Spleen (tissue), 7 donors: ENCODE results near the gene APOL6.

ENCODE experiments used
- POLR2A ChIP-seq, 3 donors: fragments of 450-650 bp; IDR thresholded peaks; one replicate each; pipeline ENCODE4 v1.5.1; 2017; ENCODE audit warnings: antibody characterized with exemption in 3 of 3, mild to moderate bottlenecking in 1 of 3
- TF ChIP-seq, protein P1 (sequence below), 11 experiments: fragments of 200-600 bp in 7 of 11; fragments of 450-650 bp in 4 of 11; sonication (generic) in 4 of 11; IDR thresholded peaks in 8 of 11; conservative IDR thresholded peaks in 3 of 11; 1 replicate in 7 of 11; 2 replicates in 4 of 11; pipeline versions ENCODE4 v1.4.0 to v1.8.0; 2016 to 2021; ENCODE audit warnings: antibody characterized with exemption in 11 of 11, inconsistent platforms in 4 of 11, mild to moderate bottlenecking in 1 of 11
- donor health status: DM: no; HTN: no; CAD: no; lungs with moderate emphysema.
- donor health status: DM: no; HTN: no; CAD: no.
- donor health status: DM: no; HTN: no; CAD: no.

DNA sequence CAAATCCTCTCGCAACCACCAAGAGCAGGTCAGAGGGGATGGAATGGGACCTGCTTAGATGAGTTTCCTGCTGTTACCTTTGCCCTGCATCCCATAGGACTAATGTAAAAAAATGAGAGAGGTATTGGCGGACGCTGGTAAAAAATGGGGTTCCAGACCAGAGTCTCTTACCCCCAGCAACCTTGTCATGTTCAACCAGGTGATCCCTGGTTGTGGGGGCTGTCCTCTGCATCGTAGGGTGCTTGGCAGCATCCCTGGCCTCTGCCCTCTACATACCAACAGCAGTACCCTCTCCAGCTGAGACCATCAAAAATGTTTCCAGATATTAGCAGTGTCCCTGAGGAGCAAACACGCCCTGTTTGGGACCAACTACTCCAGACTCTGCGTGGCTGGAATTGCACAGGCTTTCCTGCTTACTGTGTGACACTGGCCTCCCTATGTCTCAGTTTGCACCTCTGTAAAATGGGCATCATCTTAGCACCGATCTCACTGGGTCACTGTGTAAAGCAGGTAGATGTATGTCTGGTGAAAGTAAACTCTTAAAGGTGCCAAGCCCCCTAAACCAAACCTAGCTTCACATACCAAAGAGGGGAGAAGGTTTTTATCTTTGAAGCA lies 1.5 kb downstream of the APOL6 start:
- TF ChIP-seq POLR2A (IDR thresholded peaks at IDR 0.05): no peak
- TF ChIP-seq, protein P1, sequence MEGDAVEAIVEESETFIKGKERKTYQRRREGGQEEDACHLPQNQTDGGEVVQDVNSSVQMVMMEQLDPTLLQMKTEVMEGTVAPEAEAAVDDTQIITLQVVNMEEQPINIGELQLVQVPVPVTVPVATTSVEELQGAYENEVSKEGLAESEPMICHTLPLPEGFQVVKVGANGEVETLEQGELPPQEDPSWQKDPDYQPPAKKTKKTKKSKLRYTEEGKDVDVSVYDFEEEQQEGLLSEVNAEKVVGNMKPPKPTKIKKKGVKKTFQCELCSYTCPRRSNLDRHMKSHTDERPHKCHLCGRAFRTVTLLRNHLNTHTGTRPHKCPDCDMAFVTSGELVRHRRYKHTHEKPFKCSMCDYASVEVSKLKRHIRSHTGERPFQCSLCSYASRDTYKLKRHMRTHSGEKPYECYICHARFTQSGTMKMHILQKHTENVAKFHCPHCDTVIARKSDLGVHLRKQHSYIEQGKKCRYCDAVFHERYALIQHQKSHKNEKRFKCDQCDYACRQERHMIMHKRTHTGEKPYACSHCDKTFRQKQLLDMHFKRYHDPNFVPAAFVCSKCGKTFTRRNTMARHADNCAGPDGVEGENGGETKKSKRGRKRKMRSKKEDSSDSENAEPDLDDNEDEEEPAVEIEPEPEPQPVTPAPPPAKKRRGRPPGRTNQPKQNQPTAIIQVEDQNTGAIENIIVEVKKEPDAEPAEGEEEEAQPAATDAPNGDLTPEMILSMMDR (IDR thresholded peaks at IDR 0.05 in 8 of 11, conservative IDR thresholded peaks at IDR 0.05 in 3 of 11): no peak
